ENCODE results near the gene ARSG. TPM values are rescaled to one million over a fixed set of nuclear protein-coding genes. Genes with fewer than 3 reads are reported as not detected.

ARSG gene
- total and polyA plus RNA-seq, 2 experiments from 2014 or later = 1.7 to 5.1 TPM

- Histone ChIP-seq H2AFZ (no peak overlapping the region), H3K4me3 (no peak overlapping the region), H3K36me3 (ENCODE audit: insufficient read depth) (no peaks in the 10 kb centered on the region), H3F3A (replicated peaks; ENCODE audit: low read depth) (no peaks in the 10 kb centered on the region), H3K4me1 (ENCODE audit: insufficient read depth) (peaks cover 20% of the 10 kb centered on the region), H3K27ac (ENCODE audit: low read depth) (no peak overlapping the region), H3K4me2 (no peak overlapping the region), H4K20me1 (replicated peaks; ENCODE audit: insufficient read depth) (no peaks in the 10 kb centered on the region), H3K79me2 (replicated peaks; ENCODE audit: insufficient read depth) (no peaks in the 10 kb centered on the region), H3K27me3 (ENCODE audit: insufficient read depth) (no peaks in the 10 kb centered on the region), H3K9me2 (ENCODE audit: insufficient read depth) (no peaks in the 10 kb centered on the region)
- Mint-ChIP-seq H3K36me3 (ENCODE audit: low read depth) (peaks cover 6% of the 10 kb centered on the region; the same call in 1 of the 3 replicates), H3K27me3 (ENCODE audit: insufficient read depth, low read depth, poor library complexity) (peaks cover 3% of the 10 kb centered on the region), H3K9me3 (no peaks in the 10 kb centered on the region), H3K4me1 (peaks cover 21% of the 10 kb centered on the region), H3K27ac (no peak overlapping the region), H3K4me3 (no peak overlapping the region)
- no peak for ATAC-seq
- DNase-seq (ENCODE audit: low spot score) = no peak
- no peak for TF ChIP-seq ZNF114 (CRISPR knock-in tag; IDR thresholded peaks at IDR 0.05)
- TF ChIP-seq ETS1 (IDR thresholded peaks at IDR 0.05) = no peak
- no peak for TF ChIP-seq ZNF331 (CRISPR knock-in tag; IDR thresholded peaks at IDR 0.05; ENCODE audit: low read depth)
- TF ChIP-seq JUNB (IDR thresholded peaks at IDR 0.05; ENCODE audit: unreplicated experiment) = no peak
- TF ChIP-seq CREB1 (CRISPR knock-in tag; IDR thresholded peaks at IDR 0.05; ENCODE audit: low read depth) = no peak
- no peak for TF ChIP-seq EZH2phosphoT487 (IDR thresholded peaks at IDR 0.05; ENCODE audit: unreplicated experiment)
- TF ChIP-seq NANOG (IDR thresholded peaks at IDR 0.05; ENCODE audit: borderline replicate concordance) = no peak
- TF ChIP-seq POLR2AphosphoS5 (IDR thresholded peaks at IDR 0.05; ENCODE audit: low read depth) = no peak
- TF ChIP-seq CTCF (conservative IDR thresholded peaks at IDR 0.05; ENCODE audit: low read depth in 2 of 2) = no peak
- TF ChIP-seq STAT1 (IDR thresholded peaks at IDR 0.05; ENCODE audit: unreplicated experiment) = no peak
- TF ChIP-seq, protein P1, sequence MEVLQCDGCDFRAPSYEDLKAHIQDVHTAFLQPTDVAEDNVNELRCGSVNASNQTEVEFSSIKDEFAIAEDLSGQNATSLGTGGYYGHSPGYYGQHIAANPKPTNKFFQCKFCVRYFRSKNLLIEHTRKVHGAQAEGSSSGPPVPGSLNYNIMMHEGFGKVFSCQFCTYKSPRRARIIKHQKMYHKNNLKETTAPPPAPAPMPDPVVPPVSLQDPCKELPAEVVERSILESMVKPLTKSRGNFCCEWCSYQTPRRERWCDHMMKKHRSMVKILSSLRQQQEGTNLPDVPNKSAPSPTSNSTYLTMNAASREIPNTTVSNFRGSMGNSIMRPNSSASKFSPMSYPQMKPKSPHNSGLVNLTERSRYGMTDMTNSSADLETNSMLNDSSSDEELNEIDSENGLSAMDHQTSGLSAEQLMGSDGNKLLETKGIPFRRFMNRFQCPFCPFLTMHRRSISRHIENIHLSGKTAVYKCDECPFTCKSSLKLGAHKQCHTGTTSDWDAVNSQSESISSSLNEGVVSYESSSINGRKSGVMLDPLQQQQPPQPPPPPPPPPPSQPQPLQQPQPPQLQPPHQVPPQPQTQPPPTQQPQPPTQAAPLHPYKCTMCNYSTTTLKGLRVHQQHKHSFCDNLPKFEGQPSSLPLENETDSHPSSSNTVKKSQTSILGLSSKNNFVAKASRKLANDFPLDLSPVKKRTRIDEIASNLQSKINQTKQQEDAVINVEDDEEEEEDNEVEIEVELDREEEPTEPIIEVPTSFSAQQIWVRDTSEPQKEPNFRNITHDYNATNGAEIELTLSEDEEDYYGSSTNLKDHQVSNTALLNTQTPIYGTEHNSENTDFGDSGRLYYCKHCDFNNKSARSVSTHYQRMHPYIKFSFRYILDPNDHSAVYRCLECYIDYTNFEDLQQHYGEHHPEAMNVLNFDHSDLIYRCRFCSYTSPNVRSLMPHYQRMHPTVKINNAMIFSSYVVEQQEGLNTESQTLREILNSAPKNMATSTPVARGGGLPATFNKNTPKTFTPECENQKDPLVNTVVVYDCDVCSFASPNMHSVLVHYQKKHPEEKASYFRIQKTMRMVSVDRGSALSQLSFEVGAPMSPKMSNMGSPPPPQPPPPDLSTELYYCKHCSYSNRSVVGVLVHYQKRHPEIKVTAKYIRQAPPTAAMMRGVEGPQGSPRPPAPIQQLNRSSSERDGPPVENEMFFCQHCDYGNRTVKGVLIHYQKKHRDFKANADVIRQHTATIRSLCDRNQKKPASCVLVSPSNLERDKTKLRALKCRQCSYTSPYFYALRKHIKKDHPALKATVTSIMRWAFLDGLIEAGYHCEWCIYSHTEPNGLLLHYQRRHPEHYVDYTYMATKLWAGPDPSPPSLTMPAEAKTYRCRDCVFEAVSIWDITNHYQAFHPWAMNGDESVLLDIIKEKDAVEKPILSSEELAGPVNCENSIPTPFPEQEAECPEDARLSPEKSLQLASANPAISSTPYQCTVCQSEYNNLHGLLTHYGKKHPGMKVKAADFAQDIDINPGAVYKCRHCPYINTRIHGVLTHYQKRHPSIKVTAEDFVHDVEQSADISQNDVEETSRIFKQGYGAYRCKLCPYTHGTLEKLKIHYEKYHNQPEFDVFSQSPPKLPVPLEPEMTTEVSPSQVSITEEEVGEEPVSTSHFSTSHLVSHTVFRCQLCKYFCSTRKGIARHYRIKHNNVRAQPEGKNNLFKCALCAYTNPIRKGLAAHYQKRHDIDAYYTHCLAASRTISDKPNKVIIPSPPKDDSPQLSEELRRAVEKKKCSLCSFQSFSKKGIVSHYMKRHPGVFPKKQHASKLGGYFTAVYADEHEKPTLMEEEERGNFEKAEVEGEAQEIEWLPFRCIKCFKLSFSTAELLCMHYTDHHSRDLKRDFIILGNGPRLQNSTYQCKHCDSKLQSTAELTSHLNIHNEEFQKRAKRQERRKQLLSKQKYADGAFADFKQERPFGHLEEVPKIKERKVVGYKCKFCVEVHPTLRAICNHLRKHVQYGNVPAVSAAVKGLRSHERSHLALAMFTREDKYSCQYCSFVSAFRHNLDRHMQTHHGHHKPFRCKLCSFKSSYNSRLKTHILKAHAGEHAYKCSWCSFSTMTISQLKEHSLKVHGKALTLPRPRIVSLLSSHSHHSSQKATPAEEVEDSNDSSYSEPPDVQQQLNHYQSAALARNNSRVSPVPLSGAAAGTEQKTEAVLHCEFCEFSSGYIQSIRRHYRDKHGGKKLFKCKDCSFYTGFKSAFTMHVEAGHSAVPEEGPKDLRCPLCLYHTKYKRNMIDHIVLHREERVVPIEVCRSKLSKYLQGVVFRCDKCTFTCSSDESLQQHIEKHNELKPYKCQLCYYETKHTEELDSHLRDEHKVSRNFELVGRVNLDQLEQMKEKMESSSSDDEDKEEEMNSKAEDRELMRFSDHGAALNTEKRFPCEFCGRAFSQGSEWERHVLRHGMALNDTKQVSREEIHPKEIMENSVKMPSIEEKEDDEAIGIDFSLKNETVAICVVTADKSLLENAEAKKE (CRISPR knock-in tag; IDR thresholded peaks at IDR 0.05) = no peak
- TF ChIP-seq, protein P2, sequence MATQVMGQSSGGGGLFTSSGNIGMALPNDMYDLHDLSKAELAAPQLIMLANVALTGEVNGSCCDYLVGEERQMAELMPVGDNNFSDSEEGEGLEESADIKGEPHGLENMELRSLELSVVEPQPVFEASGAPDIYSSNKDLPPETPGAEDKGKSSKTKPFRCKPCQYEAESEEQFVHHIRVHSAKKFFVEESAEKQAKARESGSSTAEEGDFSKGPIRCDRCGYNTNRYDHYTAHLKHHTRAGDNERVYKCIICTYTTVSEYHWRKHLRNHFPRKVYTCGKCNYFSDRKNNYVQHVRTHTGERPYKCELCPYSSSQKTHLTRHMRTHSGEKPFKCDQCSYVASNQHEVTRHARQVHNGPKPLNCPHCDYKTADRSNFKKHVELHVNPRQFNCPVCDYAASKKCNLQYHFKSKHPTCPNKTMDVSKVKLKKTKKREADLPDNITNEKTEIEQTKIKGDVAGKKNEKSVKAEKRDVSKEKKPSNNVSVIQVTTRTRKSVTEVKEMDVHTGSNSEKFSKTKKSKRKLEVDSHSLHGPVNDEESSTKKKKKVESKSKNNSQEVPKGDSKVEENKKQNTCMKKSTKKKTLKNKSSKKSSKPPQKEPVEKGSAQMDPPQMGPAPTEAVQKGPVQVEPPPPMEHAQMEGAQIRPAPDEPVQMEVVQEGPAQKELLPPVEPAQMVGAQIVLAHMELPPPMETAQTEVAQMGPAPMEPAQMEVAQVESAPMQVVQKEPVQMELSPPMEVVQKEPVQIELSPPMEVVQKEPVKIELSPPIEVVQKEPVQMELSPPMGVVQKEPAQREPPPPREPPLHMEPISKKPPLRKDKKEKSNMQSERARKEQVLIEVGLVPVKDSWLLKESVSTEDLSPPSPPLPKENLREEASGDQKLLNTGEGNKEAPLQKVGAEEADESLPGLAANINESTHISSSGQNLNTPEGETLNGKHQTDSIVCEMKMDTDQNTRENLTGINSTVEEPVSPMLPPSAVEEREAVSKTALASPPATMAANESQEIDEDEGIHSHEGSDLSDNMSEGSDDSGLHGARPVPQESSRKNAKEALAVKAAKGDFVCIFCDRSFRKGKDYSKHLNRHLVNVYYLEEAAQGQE (IDR thresholded peaks at IDR 0.05; ENCODE audit: unreplicated experiment) = no peak
- TF ChIP-seq EZH2 (IDR thresholded peaks at IDR 0.05; ENCODE audit: low read depth, unreplicated experiment) = no peak
Observed at GRCh38 chr17:68375566-68375965, 84.3 kb downstream of the ARSG start.
